Hepatocyte (in vitro differentiated cells): ENCODE results near the gene AOAH. TPM values are rescaled to one million over a fixed set of nuclear protein-coding genes. Genes with fewer than 3 reads are reported as not detected.
A peak's percentile ranks its signal among the peaks of the same experiment; 100 is the strongest.

Experiments
- DNase-seq: peaks from one replicate; pipeline ENCODE4 v3.0.0-alpha.2; 2016; ENCODE audit warnings: low spot score
- H2AFZ ChIP-seq: fragments of 200-600 bp; sonication (generic); 2 replicates; pipeline ENCODE4 v1.6.0; 2016; ENCODE audit warnings: antibody characterized with exemption, mild to moderate bottlenecking
- H3K27ac ChIP-seq: fragments of 200-600 bp; sonication (generic); 2 replicates; pipeline ENCODE4 v1.5.1; 2016; ENCODE audit warnings: mild to moderate bottlenecking
- H3K27me3 ChIP-seq: fragments of 200-600 bp; sonication (generic); 2 replicates; pipeline ENCODE4 v1.6.1; 2016
- H3K36me3 ChIP-seq: fragments of 200-600 bp; sonication (generic); replicated peaks from 2 replicates; pipeline ENCODE4 v1.5.1; 2016; ENCODE audit warnings: low read depth; ENCODE audit not compliant: insufficient read depth
- H3K4me1 ChIP-seq: fragments of 200-600 bp; sonication (generic); 2 replicates; pipeline ENCODE4 v1.5.1; 2016; ENCODE audit warnings: mild to moderate bottlenecking, moderate library complexity; ENCODE audit not compliant: insufficient read depth
- H3K4me2 ChIP-seq: fragments of 200-600 bp; sonication (generic); 2 replicates; pipeline ENCODE4 v1.6.0; 2016
- H3K4me3 ChIP-seq: fragments of 200-600 bp; sonication (generic); 2 replicates; pipeline ENCODE4 v1.5.1; 2016; ENCODE audit warnings: mild to moderate bottlenecking
- H3K79me2 ChIP-seq: fragments of 200-600 bp; sonication (generic); 2 replicates; pipeline ENCODE4 v1.6.0; 2017; ENCODE audit warnings: mild to moderate bottlenecking
- H3K9me2 ChIP-seq: fragments of 200-600 bp; sonication (generic); replicated peaks from 2 replicates; pipeline ENCODE4 v1.6.0; 2017; ENCODE audit warnings: mild to moderate bottlenecking; ENCODE audit not compliant: insufficient read depth
- H3K9me3 ChIP-seq: fragments of 200-600 bp; sonication (generic); 2 replicates; pipeline ENCODE4 v1.5.1; 2016; ENCODE audit warnings: low read depth, mild to moderate bottlenecking
- H4K20me1 ChIP-seq: fragments of 200-600 bp; sonication (generic); 2 replicates; pipeline ENCODE4 v1.6.0; 2016; ENCODE audit warnings: mild to moderate bottlenecking; ENCODE audit not compliant: insufficient read depth, poor library complexity, severe bottlenecking
- CTCF ChIP-seq: fragments of 200-600 bp; sonication (generic); IDR thresholded peaks from 2 replicates; pipeline ENCODE4 v1.5.1; 2016; ENCODE audit warnings: antibody characterized with exemption, mild to moderate bottlenecking; ENCODE audit not compliant: poor library complexity
- EZH2 ChIP-seq: fragments of 200-600 bp; sonication (generic); IDR thresholded peaks from 2 replicates; pipeline ENCODE4 v1.6.1; 2016; ENCODE audit warnings: antibody characterized with exemption, mild to moderate bottlenecking, borderline replicate concordance
- EZH2phosphoT487 ChIP-seq: fragments of 200-600 bp; sonication (generic); IDR thresholded peaks from one replicate; pipeline ENCODE4 v1.6.1; 2018; ENCODE audit warnings: antibody characterized with exemption, mild to moderate bottlenecking, low read depth, moderate library complexity; ENCODE audit not compliant: unreplicated experiment, severe bottlenecking
- WGBS: methylation state at CpG from one replicate; pipeline ENCODE4 v1.1.6; 2016; ENCODE audit warnings: low lambda C conversion rate; ENCODE audit errors: missing lambda C conversion rate; 5-methylcytosine and 5-hydroxymethylcytosine counted together
- polyA plus RNA-seq: library from polyadenylated mRNA; unstranded; fragments of >200 nt; fragmentation: Nextera tagmentation; extraction: Ambion mirVana; gene quantifications from 2 replicates; pipeline ENCODE4 v1.2.1, GENCODE V29; 2016
- total RNA-seq: library from RNA; depleted of rRNA; stranded (reverse); fragments of >200 nt; gene quantifications from 2 replicates; pipeline ENCODE4 v1.2.3, GENCODE V29; 2014

The AOAH gene
- total and polyA plus RNA-seq, 2 experiments from 2014 or later = 2.4 to 3.9 TPM

- Histone ChIP-seq H3K27ac (peak overlapping the region; percentile 72), H3K4me3 (no peak overlapping the region), H3K4me2 (no peak overlapping the region), H3K79me2 (no peaks in the 10 kb centered on the region), H2AFZ (no peak overlapping the region), H3K27me3 (peaks cover 4% of the 10 kb centered on the region), H3K4me1 (peaks cover 5% of the 10 kb centered on the region), H4K20me1 (no peaks in the 10 kb centered on the region), H3K36me3 (no peaks in the 10 kb centered on the region), H3K9me3 (no peaks in the 10 kb centered on the region), H3K9me2 (no peaks in the 10 kb centered on the region)
- peak; percentile 25 for DNase-seq
- 79% methylated on average over 3 of the region's 3 CpGs for WGBS
- TF ChIP-seq CTCF = no peak
Measured at GRCh38 chr7:36604806-36605205, 119.5 kb downstream of the AOAH start.

DNA sequence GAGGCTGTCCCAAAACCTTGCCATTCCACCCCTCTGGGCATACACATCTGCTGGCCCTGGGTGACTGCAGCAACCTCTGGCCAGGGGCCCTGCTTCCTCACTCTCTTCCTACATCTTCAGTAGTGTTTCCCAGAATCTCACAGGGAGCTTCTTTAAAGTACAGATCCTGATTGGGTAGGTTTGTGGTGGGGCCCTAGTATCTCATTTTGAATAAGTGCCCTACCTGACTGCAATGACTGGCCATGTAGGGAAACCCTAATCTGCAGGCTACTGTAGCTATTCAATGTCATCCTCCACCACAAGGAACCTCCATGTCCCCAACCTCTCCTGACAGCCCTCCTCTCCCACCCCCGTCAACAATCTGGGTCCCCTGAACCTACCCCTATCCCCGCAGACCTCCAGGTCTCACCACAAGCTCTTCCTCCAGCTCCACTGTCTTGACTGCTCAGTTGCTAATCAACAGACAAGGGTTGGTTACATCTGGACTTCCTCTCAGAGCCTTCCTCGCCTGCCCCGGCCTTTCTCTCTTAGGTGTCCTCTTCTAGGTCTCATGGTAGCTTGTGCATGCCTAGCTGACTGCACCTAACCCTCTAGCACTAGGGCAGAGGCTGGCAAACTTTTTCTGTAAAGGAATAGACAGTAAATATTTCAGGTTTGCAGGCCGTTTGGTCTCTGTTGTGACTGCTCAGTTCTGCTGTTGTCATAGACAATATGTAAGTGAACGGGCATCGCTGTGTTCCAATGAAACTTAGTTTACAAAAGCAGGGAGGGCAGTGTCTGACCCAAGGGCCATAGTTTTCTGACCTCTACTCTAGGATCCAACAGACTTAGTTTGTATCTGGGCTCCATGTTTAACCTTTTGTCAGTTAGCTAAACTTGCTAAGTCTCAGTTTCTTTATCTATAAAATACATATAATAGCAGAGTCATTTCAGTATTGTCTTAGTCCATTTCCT is 121.1 kb downstream of the AOAH start:
- no peak overlapping the region for H3K27ac ChIP-seq
- TF ChIP-seq EZH2 = no peak
- no peak for TF ChIP-seq CTCF
- no peak for TF ChIP-seq EZH2phosphoT487
- no peaks in the 10 kb centered on the region for H3K79me2 ChIP-seq
- H3K4me3 ChIP-seq = no peak overlapping the region
- no peak for DNase-seq
- H3K9me2 ChIP-seq = no peaks in the 10 kb centered on the region
- no peak overlapping the region for H2AFZ ChIP-seq
- no peaks in the 10 kb centered on the region for H3K36me3 ChIP-seq
- WGBS = 97% methylated on average over 7 of the region's 7 CpGs
- H3K27me3 ChIP-seq = peaks cover 4% of the 10 kb centered on the region
- H3K9me3 ChIP-seq = no peaks in the 10 kb centered on the region
- H3K4me2 ChIP-seq = no peak overlapping the region
- H4K20me1 ChIP-seq = no peaks in the 10 kb centered on the region
- peaks cover 5% of the 10 kb centered on the region for H3K4me1 ChIP-seq

GRCh38 chr7:36602511-36602910 is 121.8 kb downstream of the AOAH start:
- 94% methylated on average over 3 of the region's 3 CpGs for WGBS
- Histone ChIP-seq H3K79me2 (no peaks in the 10 kb centered on the region), H3K27me3 (peaks cover 4% of the 10 kb centered on the region), H3K4me2 (no peak overlapping the region), H3K27ac (no peak overlapping the region), H2AFZ (no peak overlapping the region), H4K20me1 (no peaks in the 10 kb centered on the region), H3K4me3 (no peak overlapping the region), H3K36me3 (no peaks in the 10 kb centered on the region), H3K9me3 (no peaks in the 10 kb centered on the region), H3K4me1 (peaks cover 8% of the 10 kb centered on the region), H3K9me2 (no peaks in the 10 kb centered on the region)
- TF ChIP-seq EZH2 (no peak), CTCF (no peak), EZH2phosphoT487 (no peak)
- no peak for DNase-seq
